HG03060 (cell line): ENCODE results near the gene GREB1L.
"Not testable (repeated sequence)": the region's sequence is repeated elsewhere in the genome, so short reads cannot be mapped to it uniquely, and the experiment has no call there.

Experiments
- ATAC-seq: cut with Tn5 transposase; IDR thresholded peaks from one replicate; pipeline ENCODE4 v1.9.1; 2021; ENCODE audit warnings: low read depth, moderate number of reproducible peaks; ENCODE audit not compliant: unreplicated experiment

The GREB1L gene

GRCh38 chr18:21303895-21304294 is 61.9 kb downstream of the GREB1L start:
- ATAC-seq, result no peak

GRCh38 chr18:21305621-21306020 is 63.6 kb downstream of the GREB1L start:
- no peak for ATAC-seq

GRCh38 chr18:21306368-21306767 is 64.3 kb downstream of the GREB1L start:
- ATAC-seq, result no peak

- no peak for ATAC-seq
Observed at GRCh38 chr18:21307578-21307977, 65.5 kb downstream of the GREB1L start.

- no peak for ATAC-seq
Observed at GRCh38 chr18:21309248-21309647, 67.2 kb downstream of the GREB1L start.

GRCh38 chr18:21311980-21312379 is 69.9 kb downstream of the GREB1L start:
- ATAC-seq, result not testable (repeated sequence)

GRCh38 chr18:21313576-21313975 is 71.5 kb downstream of the GREB1L start:
- no peak for ATAC-seq

GRCh38 chr18:21314724-21315123 is 72.7 kb downstream of the GREB1L start:
- ATAC-seq, result no peak

- ATAC-seq, result not testable (repeated sequence)
Observed at GRCh38 chr18:21315126-21315525, 73.1 kb downstream of the GREB1L start.

- ATAC-seq, result no peak
Observed at GRCh38 chr18:21315741-21316197, 73.7 kb downstream of the GREB1L start.

- ATAC-seq, result no peak
Observed at GRCh38 chr18:21316296-21316695, 74.3 kb downstream of the GREB1L start.

GRCh38 chr18:21321711-21322110 is 79.7 kb downstream of the GREB1L start:
- ATAC-seq, result no peak

GRCh38 chr18:21327101-21327500 is 85.1 kb downstream of the GREB1L start:
- ATAC-seq, result no peak

GRCh38 chr18:21330122-21330701 is 88.2 kb downstream of the GREB1L start:
- no peak for ATAC-seq

GRCh38 chr18:21331065-21331464 is 89.0 kb downstream of the GREB1L start:
- ATAC-seq, result no peak

GRCh38 chr18:21335927-21336488 is 94.0 kb downstream of the GREB1L start:
- ATAC-seq, result no peak

GRCh38 chr18:21336846-21337245 is 94.8 kb downstream of the GREB1L start:
- ATAC-seq, result no peak

- no peak for ATAC-seq
Observed at GRCh38 chr18:21341141-21341540, 99.1 kb downstream of the GREB1L start.

GRCh38 chr18:21342372-21342771 is 100.3 kb downstream of the GREB1L start:
- no peak for ATAC-seq

GRCh38 chr18:21344860-21345259 is 102.8 kb downstream of the GREB1L start:
- ATAC-seq, result no peak

GRCh38 chr18:21345840-21346239 is 103.8 kb downstream of the GREB1L start:
- ATAC-seq, result no peak

GRCh38 chr18:21359746-21360145 is 117.7 kb downstream of the GREB1L start:
- ATAC-seq, result no peak
